Subcutaneous abdominal adipose tissue (tissue), 5 donors: ENCODE data around the gene TMEM91.

Source experiments
- H3K27ac ChIP-seq: one replicate; pipeline ENCODE4 v1.7.0; 2013; ENCODE audit warnings: low read depth, mild to moderate bottlenecking, inconsistent platforms, low read length, moderate library complexity
- H3K27me3 ChIP-seq, 5 donors: one replicate each; pipeline ENCODE4 v1.7.0; 2013; ENCODE audit warnings: low read length in 5 of 5, inconsistent platforms in 1 of 5; ENCODE audit not compliant: control insufficient read depth in 5 of 5, insufficient read depth in 4 of 5
- H3K36me3 ChIP-seq, 5 donors: one replicate each; pipeline ENCODE4 v1.7.0; 2013; ENCODE audit warnings: low read length in 5 of 5; ENCODE audit not compliant: control insufficient read depth in 5 of 5, insufficient read depth in 5 of 5
- H3K4me1 ChIP-seq, 5 donors: one replicate each; pipeline ENCODE4 v1.7.0; 2013; ENCODE audit warnings: low read length in 5 of 5, mild to moderate bottlenecking in 3 of 5, moderate library complexity in 1 of 5; ENCODE audit not compliant: control insufficient read depth in 5 of 5, insufficient read depth in 5 of 5
- H3K4me3 ChIP-seq, 5 donors: one replicate each; pipeline ENCODE4 v1.7.0; 2013; ENCODE audit warnings: low read length in 5 of 5, low read depth in 1 of 5
- H3K9ac ChIP-seq, 5 donors: one replicate each; pipeline ENCODE4 v1.7.0; 2013; ENCODE audit warnings: low read length in 5 of 5, mild to moderate bottlenecking in 4 of 5, moderate library complexity in 3 of 5
- H3K9me3 ChIP-seq, 5 donors: one replicate each; pipeline ENCODE4 v1.7.0; 2013; ENCODE audit warnings: low read length in 5 of 5; ENCODE audit not compliant: control insufficient read depth in 5 of 5
- donor health status: healthy.
- donor health status: healthy.
- donor health status: healthy.
- donor health status: healthy.
- donor health status: healthy.

TMEM91 gene

DNA sequence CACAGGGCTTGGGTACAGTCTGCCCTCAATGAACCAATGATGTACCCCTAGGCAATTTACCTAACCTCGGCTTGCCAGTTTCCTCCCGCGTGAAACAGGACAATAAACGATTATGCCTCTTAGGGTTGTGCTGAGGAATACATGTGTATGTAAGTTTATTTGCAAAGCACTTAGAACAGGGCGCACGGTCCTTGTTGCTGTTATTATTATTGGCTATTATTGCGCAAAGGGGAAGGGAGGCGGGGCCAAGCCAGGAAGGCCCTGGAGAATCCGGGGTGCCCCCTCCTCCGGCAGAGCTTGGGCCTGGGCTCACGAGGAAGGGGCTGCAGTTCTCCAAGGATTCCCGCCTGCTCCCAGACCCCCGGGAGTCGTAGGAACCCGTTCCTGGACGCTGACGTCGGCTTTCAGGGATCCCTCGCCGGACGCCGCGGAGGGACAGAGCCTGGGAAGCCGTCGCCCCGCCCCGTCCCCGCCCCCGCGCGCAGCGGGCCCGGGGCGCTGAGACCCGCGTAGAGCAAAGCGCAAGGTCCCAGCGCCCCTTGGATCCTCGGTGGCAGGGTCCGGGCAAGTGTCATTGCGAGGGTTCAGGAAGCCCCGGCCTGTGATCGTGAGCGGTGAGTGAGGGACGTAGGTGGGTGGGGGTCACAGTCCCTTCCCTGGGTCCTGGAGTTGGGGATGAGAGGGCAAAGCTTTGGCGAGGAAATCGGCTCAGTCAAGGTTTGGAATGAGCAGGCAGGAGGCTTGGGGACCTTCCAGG, at the start of gene TMEM91:
Gene TMEM91, plus strand, starts transcription at position 293 of the 757 bp plus-strand sequence. CDS start 1,777 bp downstream, outside the sequence.
- H3K4me3 ChIP-seq, result peak within 1 kb of the TSS; percentile 65 to 86 (median 77)
- peak within 1 kb of the TSS; percentile 38 to 73 (median 68) for H3K9ac ChIP-seq
- H3K4me1 ChIP-seq, result peaks cover 1 to 39% (median 27%) of the 10 kb centered on the region in 5 donors
- no peak within 1 kb of the TSS for H3K27ac ChIP-seq
- peaks cover 0 to 3% (median 0%) of the 10 kb centered on the region in 5 donors for H3K36me3 ChIP-seq
- H3K27me3 ChIP-seq, result no peaks in the 10 kb centered on the region
- no peaks in the 10 kb centered on the region for H3K9me3 ChIP-seq

DNA sequence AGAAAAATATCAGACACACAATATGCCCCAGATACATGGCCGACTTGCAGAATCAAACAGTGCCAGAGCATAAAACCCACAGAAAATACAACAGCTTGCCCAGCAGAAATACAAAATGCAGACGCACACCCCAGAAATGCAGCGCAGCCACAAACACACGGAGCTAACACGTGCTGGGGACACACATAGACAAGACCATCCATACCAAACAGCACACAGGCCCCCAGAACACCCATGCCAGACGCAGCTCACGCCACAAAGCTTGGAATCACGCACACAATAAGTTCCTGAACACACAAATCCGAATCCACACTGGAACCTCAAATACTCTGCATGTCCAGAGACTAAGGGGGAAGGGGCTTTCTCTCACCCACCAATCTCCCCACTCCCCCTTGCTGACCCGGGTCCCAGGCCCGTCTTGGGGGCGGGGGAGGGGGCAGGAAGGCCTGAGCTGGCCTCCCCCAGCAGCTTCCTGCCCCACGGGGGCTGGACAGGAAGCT, 49.2 kb upstream of the TMEM91 start:
- peak overlapping the region in 4 of 5 donors; percentile 51 to 57 (median 54) for H3K4me3 ChIP-seq
- peaks cover 20 to 77% (median 66%) of the 10 kb centered on the region in 5 donors for H3K4me1 ChIP-seq
- peak overlapping the region in 1 of 5 donors; percentile 37 for H3K9ac ChIP-seq
- peaks cover 0 to 41% (median 22%) of the 10 kb centered on the region in 5 donors for H3K36me3 ChIP-seq
- no peaks in the 10 kb centered on the region for H3K9me3 ChIP-seq
- peak overlapping the region; percentile 74 for H3K27ac ChIP-seq
- peaks cover 6 to 20% (median 9%) of the 10 kb centered on the region in 5 donors for H3K27me3 ChIP-seq

GRCh38 chr19:41327576-41328156, 48.7 kb upstream of the TMEM91 start:
- peak overlapping the region in 2 of 5 donors; percentile 31 to 46 for H3K9ac ChIP-seq
- peaks cover 0 to 40% (median 19%) of the 10 kb centered on the region in 5 donors for H3K36me3 ChIP-seq
- no peaks in the 10 kb centered on the region for H3K9me3 ChIP-seq
- H3K27me3 ChIP-seq, result peaks cover 6 to 20% (median 9%) of the 10 kb centered on the region in 5 donors
- peaks cover 20 to 72% (median 60%) of the 10 kb centered on the region in 5 donors for H3K4me1 ChIP-seq
- peak overlapping the region; percentile 25 to 57 (median 54) for H3K4me3 ChIP-seq
- H3K27ac ChIP-seq, result peak overlapping the region; percentile 74

- Histone ChIP-seq H3K9me3 (no peaks in the 10 kb centered on the region), H3K4me1 (peaks cover 20 to 65% (median 54%) of the 10 kb centered on the region in 5 donors), H3K9ac (peak overlapping the region in 2 of 5 donors; percentile 31 to 46), H3K27me3 (peaks cover 6 to 20% (median 9%) of the 10 kb centered on the region in 5 donors), H3K4me3 (peak overlapping the region; percentile 25 to 57 (median 41)), H3K36me3 (peaks cover 0 to 36% (median 17%) of the 10 kb centered on the region in 5 donors), H3K27ac (peak overlapping the region; percentile 74)
Observed at GRCh38 chr19:41328157-41328841, 48.0 kb upstream of the TMEM91 start.

- H3K27ac ChIP-seq, result peak overlapping the region; percentile 74
- H3K36me3 ChIP-seq, result peaks cover 0 to 36% (median 17%) of the 10 kb centered on the region in 5 donors
- peak overlapping the region in 2 of 5 donors; percentile 46 to 48 for H3K9ac ChIP-seq
- peaks cover 6 to 20% (median 9%) of the 10 kb centered on the region in 5 donors for H3K27me3 ChIP-seq
- H3K4me3 ChIP-seq, result peak overlapping the region in 1 of 5 donors; percentile 55
- peaks cover 20 to 61% (median 49%) of the 10 kb centered on the region in 5 donors for H3K4me1 ChIP-seq
- H3K9me3 ChIP-seq, result no peaks in the 10 kb centered on the region
Observed at GRCh38 chr19:41328842-41329225, 47.5 kb upstream of the TMEM91 start.

DNA sequence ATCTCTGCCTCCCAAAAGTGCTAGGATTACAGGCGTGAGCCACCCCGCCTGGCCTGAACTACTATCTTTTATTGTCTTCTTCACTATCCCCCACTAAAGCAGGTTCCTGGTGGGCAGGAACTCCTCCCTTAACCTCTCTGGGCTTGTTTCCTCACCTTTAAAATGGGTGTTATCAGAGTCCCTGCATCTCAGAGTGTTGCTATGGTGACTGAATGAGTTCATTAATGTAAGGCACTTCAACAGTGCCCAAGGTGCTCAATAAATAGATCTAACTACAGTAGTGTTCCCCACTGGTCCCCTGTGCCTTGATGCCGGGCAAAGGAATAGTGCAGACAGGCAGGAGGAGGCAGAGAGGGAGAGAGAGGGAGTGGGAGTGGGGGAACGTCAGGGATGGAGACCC, 45.9 kb upstream of the TMEM91 start:
- Histone ChIP-seq H3K27me3 (peaks cover 6 to 20% (median 9%) of the 10 kb centered on the region in 5 donors), H3K9ac (no peak overlapping the region), H3K27ac (no peak overlapping the region), H3K9me3 (no peaks in the 10 kb centered on the region), H3K4me1 (peaks cover 11 to 57% (median 32%) of the 10 kb centered on the region in 5 donors), H3K36me3 (peaks cover 0 to 38% (median 19%) of the 10 kb centered on the region in 5 donors), H3K4me3 (no peak overlapping the region)

GRCh38 chr19:41330946-41331678, 45.2 kb upstream of the TMEM91 start:
- H3K4me3 ChIP-seq, result no peak overlapping the region
- no peaks in the 10 kb centered on the region for H3K9me3 ChIP-seq
- peaks cover 0 to 38% (median 20%) of the 10 kb centered on the region in 5 donors for H3K36me3 ChIP-seq
- peaks cover 3 to 17% (median 9%) of the 10 kb centered on the region in 5 donors for H3K27me3 ChIP-seq
- H3K9ac ChIP-seq, result no peak overlapping the region
- H3K4me1 ChIP-seq, result peaks cover 10 to 53% (median 26%) of the 10 kb centered on the region in 5 donors
- no peak overlapping the region for H3K27ac ChIP-seq

- Histone ChIP-seq H3K4me3 (no peak overlapping the region), H3K9ac (no peak overlapping the region), H3K36me3 (peaks cover 0 to 38% (median 20%) of the 10 kb centered on the region in 5 donors), H3K27me3 (peaks cover 0 to 12% (median 9%) of the 10 kb centered on the region in 5 donors), H3K9me3 (no peaks in the 10 kb centered on the region), H3K4me1 (peaks cover 6 to 44% (median 17%) of the 10 kb centered on the region in 5 donors), H3K27ac (no peak overlapping the region)
Observed at GRCh38 chr19:41332000-41332399, 44.3 kb upstream of the TMEM91 start.

DNA sequence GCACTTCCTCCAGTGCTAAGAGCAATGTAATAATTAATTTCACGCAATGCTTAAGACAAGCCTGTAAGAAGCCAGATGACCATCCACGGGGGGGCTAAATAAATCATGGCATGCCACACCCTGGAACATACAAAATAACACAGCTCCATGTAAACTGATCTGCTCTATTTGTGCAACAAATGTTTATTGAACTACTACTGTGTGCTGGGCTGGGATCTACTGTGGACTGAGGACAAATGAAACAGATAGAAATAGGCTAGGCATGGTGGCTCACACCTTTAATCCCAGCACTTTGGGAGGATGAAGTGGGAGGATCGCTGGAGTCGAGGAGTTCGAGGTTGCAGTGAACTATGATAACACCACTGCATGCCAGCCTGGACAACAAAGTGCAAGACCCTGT, 43.9 kb upstream of the TMEM91 start:
- H3K4me3 ChIP-seq, result no peak overlapping the region
- H3K36me3 ChIP-seq, result peaks cover 0 to 38% (median 20%) of the 10 kb centered on the region in 5 donors
- H3K27ac ChIP-seq, result no peak overlapping the region
- H3K27me3 ChIP-seq, result peaks cover 0 to 9% (median 7%) of the 10 kb centered on the region in 5 donors
- H3K9me3 ChIP-seq, result no peaks in the 10 kb centered on the region
- H3K4me1 ChIP-seq, result peaks cover 6 to 39% (median 13%) of the 10 kb centered on the region in 5 donors
- no peak overlapping the region for H3K9ac ChIP-seq
